ENCODE results near the gene GPA33.

The GPA33 gene

GRCh38 chr1:167086033-167086432, 4.1 kb downstream of the GPA33 start:
- no peak for DNase-seq (ENCODE audit: low spot score)

GRCh38 chr1:167084757-167085156, 5.4 kb downstream of the GPA33 start:
- no peak for DNase-seq (ENCODE audit: low spot score)

GRCh38 chr1:167083871-167084270, 6.3 kb downstream of the GPA33 start:
- no peak for DNase-seq (ENCODE audit: low spot score)

- no peak for DNase-seq (ENCODE audit: low spot score)
Observed at GRCh38 chr1:167083066-167083665, 7.0 kb downstream of the GPA33 start.

- DNase-seq (ENCODE audit: low spot score) = no peak
Observed at GRCh38 chr1:167082511-167083027, 7.6 kb downstream of the GPA33 start.

- no peak for DNase-seq (ENCODE audit: low spot score)
Observed at GRCh38 chr1:167081594-167082156, 8.5 kb downstream of the GPA33 start.

- DNase-seq (ENCODE audit: low spot score) = no peak
Observed at GRCh38 chr1:167077868-167078210, 12.3 kb downstream of the GPA33 start.

- DNase-seq (ENCODE audit: low spot score) = no peak
Observed at GRCh38 chr1:167077128-167077867, 12.9 kb downstream of the GPA33 start.

GRCh38 chr1:167076136-167076710, 14.0 kb downstream of the GPA33 start:
- no peak for DNase-seq (ENCODE audit: low spot score)

- DNase-seq (ENCODE audit: low spot score) = peak; percentile 24
Observed at GRCh38 chr1:167071286-167071685, 18.9 kb downstream of the GPA33 start.

GRCh38 chr1:167068761-167069160, 21.4 kb downstream of the GPA33 start:
- no peak for DNase-seq (ENCODE audit: low spot score)

- no peak for DNase-seq (ENCODE audit: low spot score)
Observed at GRCh38 chr1:167067904-167068303, 22.3 kb downstream of the GPA33 start.

GRCh38 chr1:167066333-167067122, 23.6 kb downstream of the GPA33 start:
- DNase-seq (ENCODE audit: low spot score) = peak; percentile 90

- DNase-seq (ENCODE audit: low spot score) = no peak
Observed at GRCh38 chr1:167065471-167065870, 24.7 kb downstream of the GPA33 start.

- DNase-seq (ENCODE audit: low spot score) = no peak
Observed at GRCh38 chr1:167064621-167065020, 25.6 kb downstream of the GPA33 start.

- DNase-seq (ENCODE audit: low spot score) = no peak
Observed at GRCh38 chr1:167061073-167061464, 29.1 kb downstream of the GPA33 start.

- DNase-seq (ENCODE audit: low spot score) = no peak
Observed at GRCh38 chr1:167060141-167061072, 29.8 kb downstream of the GPA33 start.

- DNase-seq (ENCODE audit: low spot score) = no peak
Observed at GRCh38 chr1:167059809-167060107, 30.4 kb downstream of the GPA33 start.

- peak; percentile 59 for DNase-seq (ENCODE audit: low spot score)
Observed at GRCh38 chr1:167059045-167059808, 30.9 kb downstream of the GPA33 start.

- peak; percentile 26 for DNase-seq (ENCODE audit: low spot score)
Observed at GRCh38 chr1:167057241-167057688, 32.9 kb downstream of the GPA33 start.

Data from germinal center (tissue), 1 donor.